T-helper 17 cell (primary cell): Measurements from ENCODE around the gene AHNAK2. TPM values are rescaled to one million over a fixed set of nuclear protein-coding genes. Genes with fewer than 3 reads are reported as not detected.
"Not testable (repeated sequence)": the region's sequence is repeated elsewhere in the genome, so short reads cannot be mapped to it uniquely, and the experiment has no call there.

Source experiments
- ATAC-seq: fragments of 150-1000 bp; cut with Tn5 transposase; 2 replicates; pipeline ENCODE4 v1.10.0; 2021; ENCODE audit warnings: mild to moderate bottlenecking, moderate library complexity
- DNase-seq, 3 donors: peaks; one replicate each; pipeline versions ENCODE4 v3.0.0 to v3.0.0-alpha.2; 2020 to 2021
- H3K9me3 ChIP-seq: one replicate; pipeline ENCODE4 v1.7.0; 2013; ENCODE audit warnings: low read length, mild to moderate bottlenecking; ENCODE audit not compliant: control insufficient read depth, poor library complexity, severe bottlenecking
- H3K27ac Mint-ChIP-seq: one replicate; pipeline ENCODE4 v1.8.0; 2022; ENCODE audit warnings: mild to moderate bottlenecking, moderate library complexity, mixed read lengths
- H3K27me3 Mint-ChIP-seq: one replicate; pipeline ENCODE4 v1.8.0; 2022; ENCODE audit warnings: mixed read lengths
- H3K36me3 Mint-ChIP-seq: one replicate; pipeline ENCODE4 v1.8.0; 2022; ENCODE audit warnings: low read depth, mixed read lengths
- H3K4me1 Mint-ChIP-seq: one replicate; pipeline ENCODE4 v1.8.0; 2022; ENCODE audit warnings: mild to moderate bottlenecking, mixed read lengths
- H3K4me3 Mint-ChIP-seq: one replicate; pipeline ENCODE4 v1.8.0; 2022; ENCODE audit warnings: mild to moderate bottlenecking, moderate library complexity, mixed read lengths
- total RNA-seq, 4 donors: library from RNA in 2 of 4; stranded (reverse) in 2 of 4; gene quantifications; one replicate each; pipeline ENCODE4 v1.2.3 and lab custom pipeline; 2022 to 2026

AHNAK2 gene
- total RNA-seq, 2 donors from 2014 or later: not detected

DNA sequence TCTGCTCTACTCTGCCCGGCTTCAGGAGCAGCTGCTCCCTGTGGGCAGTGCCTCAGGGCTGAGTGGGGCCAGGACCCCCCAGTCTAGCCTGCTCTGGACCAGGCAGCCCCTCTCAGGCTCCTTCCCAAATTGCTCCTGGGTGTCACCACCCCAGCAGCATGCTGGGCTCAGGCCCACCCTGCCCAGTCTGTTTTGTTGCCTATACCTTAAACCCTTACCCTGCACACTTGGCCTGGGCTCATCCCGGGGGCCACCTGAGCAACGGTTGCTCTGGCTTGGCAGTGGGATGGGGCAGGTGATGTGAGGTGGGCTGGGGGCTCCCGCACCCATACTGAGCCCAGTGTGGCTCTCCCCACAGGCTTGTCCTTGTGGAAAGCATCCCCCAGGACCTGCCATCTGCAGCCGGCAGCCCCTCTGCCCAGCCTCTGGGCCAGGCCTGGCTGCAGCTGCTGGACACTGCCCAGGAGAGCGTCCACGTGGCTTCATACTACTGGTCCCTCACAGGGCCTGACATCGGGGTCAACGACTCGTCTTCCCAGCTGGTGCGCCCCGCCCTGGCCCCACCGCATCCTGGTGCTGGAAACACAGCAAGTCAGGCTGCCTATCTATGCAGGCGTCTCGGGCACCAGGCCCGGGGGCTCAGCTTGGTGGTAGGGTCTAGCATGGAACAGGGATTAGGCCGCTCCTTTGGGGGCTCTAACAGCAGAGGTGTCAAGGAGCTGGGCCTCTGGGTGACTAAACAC, 49.6 kb downstream of the AHNAK2 start:
- H3K36me3 Mint-ChIP-seq: no peaks in the 10 kb centered on the region

DNA sequence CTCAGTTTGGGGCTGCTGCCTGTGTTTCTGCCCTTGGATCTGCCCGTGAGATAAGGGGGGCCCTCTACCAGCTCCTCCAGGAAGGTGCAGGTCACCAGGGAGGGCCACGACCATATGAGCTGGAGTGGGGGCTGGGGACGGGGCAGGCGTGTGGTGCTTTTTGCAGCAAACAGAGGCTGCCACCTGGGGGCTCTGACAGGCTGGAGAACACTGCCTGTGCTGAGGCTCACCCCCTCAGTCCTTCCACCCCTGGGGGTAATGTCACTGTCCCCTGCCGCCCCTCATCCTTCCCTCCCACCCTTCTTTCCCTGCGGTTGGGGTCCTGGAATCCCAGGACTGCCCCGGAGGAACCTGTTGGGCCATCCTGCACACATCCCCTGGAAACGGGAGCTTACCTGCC, 50.3 kb downstream of the AHNAK2 start:
- H3K4me3 Mint-ChIP-seq: no peak overlapping the region
- no peaks in the 10 kb centered on the region for H3K36me3 Mint-ChIP-seq
- H3K9me3 ChIP-seq: no peaks in the 10 kb centered on the region
- H3K4me1 Mint-ChIP-seq: no peaks in the 10 kb centered on the region
- ATAC-seq: no peak
- no peak for DNase-seq
- peaks cover 13% of the 10 kb centered on the region for H3K27me3 Mint-ChIP-seq
- no peak overlapping the region for H3K27ac Mint-ChIP-seq

More for the DNA sequence above, 49.6 kb downstream of the AHNAK2 start:
- ATAC-seq (no peak), DNase-seq (no peak)
- no peaks in the 10 kb centered on the region for H3K9me3 ChIP-seq
- no peak overlapping the region for H3K4me3 Mint-ChIP-seq
- no peak overlapping the region for H3K27ac Mint-ChIP-seq
- H3K4me1 Mint-ChIP-seq: peaks cover 2% of the 10 kb centered on the region
- peaks cover 13% of the 10 kb centered on the region for H3K27me3 Mint-ChIP-seq

DNA sequence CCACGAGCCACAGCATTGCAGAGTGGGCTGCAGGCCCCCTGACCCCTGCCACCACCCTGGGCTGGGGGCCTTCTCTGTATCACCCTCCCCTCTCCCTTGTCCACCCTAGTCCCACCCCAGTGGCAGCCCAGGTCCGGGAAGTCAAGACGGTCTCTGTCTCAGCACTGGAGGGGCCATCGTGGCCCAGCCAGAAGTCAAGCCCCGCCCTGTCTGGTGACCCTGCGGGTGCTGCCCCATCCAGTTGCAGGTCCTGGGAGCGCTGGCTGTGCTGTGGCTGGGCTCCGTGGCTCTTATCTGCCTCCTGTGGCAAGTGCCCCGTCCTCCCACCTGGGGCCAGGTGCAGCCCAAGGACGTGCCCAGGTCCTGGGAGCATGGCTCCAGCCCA, 50.8 kb downstream of the AHNAK2 start:
- Mint-ChIP-seq H3K27me3 (peaks cover 13% of the 10 kb centered on the region), H3K4me3 (no peak overlapping the region)
- ATAC-seq: no peak

DNA sequence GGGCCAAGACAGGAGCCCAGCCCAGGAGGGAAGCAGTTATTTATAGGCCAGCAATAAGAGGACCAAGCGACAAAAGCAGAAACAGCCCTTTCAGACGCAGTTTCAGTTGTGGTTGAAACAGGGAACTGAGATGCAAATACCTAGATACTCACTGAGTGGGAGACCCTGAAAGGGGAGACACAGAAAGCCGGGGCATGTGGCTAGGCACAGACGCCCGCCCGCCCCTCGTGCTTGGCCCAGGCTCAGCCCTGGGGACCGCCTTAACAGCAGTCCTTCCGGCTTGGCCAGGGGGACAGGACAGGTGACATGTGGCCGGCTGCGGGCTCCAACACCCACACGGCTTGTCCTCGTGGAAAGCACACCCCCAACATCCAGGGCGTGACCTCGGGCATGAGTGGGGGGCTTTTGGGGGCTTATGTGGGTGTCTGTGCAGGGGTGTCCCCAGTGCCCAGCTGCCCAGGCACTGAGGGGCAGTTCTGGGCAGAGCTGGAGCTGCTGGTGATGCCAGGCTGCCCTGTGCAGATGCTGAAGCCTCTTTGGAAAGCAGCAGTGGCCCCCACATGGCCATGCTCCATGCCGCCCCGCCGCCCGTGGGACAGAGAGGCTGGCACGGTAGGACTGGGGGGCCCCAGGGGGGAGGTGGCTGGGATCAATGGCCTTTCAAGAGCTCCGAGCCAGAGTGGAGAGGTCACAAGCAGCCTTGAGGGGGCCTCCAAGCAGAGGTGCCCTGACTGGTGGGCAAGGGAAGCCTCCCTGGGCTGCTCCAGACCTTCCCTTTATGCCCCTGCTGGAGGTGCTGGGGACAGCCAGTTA, 51.3 kb downstream of the AHNAK2 start:
- Mint-ChIP-seq H3K27me3 (peaks cover 13% of the 10 kb centered on the region), H3K27ac (no peak overlapping the region), H3K4me3 (no peak overlapping the region), H3K36me3 (no peaks in the 10 kb centered on the region), H3K4me1 (no peaks in the 10 kb centered on the region)
- ATAC-seq: peak; percentile 38
- no peak for DNase-seq
- H3K9me3 ChIP-seq: no peaks in the 10 kb centered on the region

More for the DNA sequence above, 50.8 kb downstream of the AHNAK2 start:
- H3K27ac Mint-ChIP-seq: no peak overlapping the region
- H3K36me3 Mint-ChIP-seq: no peaks in the 10 kb centered on the region
- no peak for DNase-seq
- H3K4me1 Mint-ChIP-seq: no peaks in the 10 kb centered on the region
- no peaks in the 10 kb centered on the region for H3K9me3 ChIP-seq

DNA sequence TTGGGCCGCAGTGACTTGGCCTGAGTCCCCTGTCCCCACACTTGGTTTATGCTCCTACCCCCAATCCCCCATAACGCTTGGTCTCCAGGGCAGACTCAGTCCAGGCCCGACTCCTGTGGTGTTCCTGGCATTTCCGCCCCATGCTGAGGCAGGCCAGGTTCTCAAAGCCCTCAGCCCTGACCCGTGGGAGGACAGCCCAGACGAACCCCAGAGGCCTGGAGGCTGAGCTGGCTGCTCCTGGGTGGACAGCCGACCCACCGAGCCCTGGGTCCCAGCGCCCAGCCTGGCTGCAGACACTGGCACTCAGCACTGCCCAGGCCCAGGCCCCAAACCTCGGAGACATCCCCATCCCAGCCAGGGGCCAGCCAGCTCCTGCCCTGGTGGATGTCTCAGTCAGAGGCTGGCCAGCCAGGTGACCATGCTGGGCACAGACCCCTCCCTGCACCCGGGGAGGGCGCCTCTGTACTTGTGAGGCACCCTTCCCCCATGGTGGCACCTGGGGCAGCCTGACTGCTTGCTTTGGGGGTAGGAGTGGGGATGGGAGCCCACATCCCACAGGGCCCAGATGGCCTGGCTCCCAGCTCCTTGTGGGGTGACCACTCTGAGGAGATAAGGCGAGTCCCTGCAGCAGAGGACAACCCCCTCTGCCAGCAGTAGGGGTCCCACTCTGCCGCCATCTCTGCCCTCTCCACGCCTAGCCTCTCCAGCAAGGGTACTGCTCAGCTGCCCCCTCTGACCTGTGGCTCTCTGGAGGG, 52.1 kb downstream of the AHNAK2 start:
- H3K27me3 Mint-ChIP-seq: peaks cover 13% of the 10 kb centered on the region
- H3K27ac Mint-ChIP-seq: no peak overlapping the region
- no peak for ATAC-seq
- H3K4me1 Mint-ChIP-seq: no peaks in the 10 kb centered on the region
- no peak for DNase-seq
- no peak overlapping the region for H3K4me3 Mint-ChIP-seq
- no peaks in the 10 kb centered on the region for H3K9me3 ChIP-seq
- H3K36me3 Mint-ChIP-seq: no peaks in the 10 kb centered on the region

DNA sequence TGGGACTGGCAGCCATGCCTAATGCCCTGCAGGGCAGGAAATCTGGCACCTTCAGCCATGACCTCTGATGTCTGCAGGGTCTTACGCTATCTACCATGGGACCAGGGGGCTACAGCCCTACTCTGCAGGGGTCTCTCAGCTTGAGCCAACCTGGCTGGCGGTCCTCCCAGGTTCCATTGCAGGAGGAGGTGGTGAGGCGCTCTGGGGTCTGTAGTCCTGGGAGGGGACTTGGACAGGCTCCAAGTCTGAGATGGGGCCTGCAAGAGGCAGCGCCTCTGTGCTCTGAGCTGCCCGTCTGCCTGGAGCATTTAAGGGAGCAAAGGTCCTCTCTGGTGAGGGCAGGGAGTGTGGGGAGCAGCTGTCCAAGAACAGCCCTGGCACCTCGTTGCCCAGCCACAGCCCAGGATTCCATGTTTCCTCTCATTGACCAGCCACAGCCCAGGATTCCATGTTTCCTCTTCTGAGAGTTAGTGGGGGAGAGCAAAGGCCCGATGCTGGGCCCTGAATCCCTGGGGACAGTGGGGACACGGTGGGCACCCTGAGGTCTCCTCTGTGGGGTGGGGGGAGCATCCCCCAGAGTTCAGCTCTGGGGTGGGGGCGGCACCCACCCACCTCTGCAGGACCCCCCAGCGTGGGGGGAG, 52.8 kb downstream of the AHNAK2 start:
- no peaks in the 10 kb centered on the region for H3K4me1 Mint-ChIP-seq
- H3K27me3 Mint-ChIP-seq: peaks cover 13% of the 10 kb centered on the region
- H3K27ac Mint-ChIP-seq: no peak overlapping the region
- H3K4me3 Mint-ChIP-seq: no peak overlapping the region
- DNase-seq (no peak), ATAC-seq (no peak)
- no peaks in the 10 kb centered on the region for H3K9me3 ChIP-seq
- H3K36me3 Mint-ChIP-seq: no peaks in the 10 kb centered on the region

DNA sequence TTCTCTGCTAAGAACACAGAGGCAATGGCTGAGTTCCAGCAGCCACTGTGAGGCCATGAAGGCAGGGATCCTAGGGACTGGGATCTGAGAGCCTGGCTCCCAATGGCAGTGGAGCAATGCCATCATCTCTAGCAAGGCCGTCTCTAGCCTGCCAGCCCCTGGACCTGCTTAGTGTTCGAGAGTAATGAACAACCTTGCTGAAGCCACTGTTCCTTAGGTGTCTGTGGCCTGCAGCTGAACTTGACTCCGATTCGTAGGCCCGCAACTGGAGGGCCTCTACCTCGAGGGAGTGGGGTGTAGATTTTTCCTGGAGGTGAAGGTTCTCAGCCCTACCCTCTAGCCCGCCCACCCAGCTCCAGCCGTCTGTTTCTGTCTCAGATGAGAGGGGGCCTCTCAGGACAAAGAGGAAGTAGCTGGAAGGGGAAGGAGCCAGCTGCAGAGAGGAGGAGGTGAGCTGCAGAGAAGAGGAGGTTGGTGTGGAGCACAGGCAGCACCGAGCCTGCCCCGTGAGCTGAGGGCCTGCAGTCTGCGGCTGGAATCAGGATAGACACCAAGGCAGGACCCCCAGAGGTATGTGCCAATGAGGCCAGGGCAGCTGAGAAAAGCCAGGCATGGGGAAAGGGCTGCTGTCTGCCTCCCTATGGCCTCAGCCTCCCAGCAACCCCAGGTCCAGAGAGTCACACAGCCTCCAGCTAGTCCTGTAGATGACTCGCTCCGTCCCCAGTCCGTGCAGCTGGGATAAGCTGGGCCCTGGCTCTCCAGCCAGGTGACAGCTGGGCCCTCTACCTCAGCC, 53.6 kb downstream of the AHNAK2 start, which contains the start of gene PLD4:
TSS of gene PLD4 (plus strand) at position 459 of the 793 bp plus-strand sequence. CDS start 2,262 bp downstream, outside the sequence.
- peak within 1 kb of the TSS; percentile 28 for H3K4me3 Mint-ChIP-seq
- no peak for DNase-seq

DNA sequence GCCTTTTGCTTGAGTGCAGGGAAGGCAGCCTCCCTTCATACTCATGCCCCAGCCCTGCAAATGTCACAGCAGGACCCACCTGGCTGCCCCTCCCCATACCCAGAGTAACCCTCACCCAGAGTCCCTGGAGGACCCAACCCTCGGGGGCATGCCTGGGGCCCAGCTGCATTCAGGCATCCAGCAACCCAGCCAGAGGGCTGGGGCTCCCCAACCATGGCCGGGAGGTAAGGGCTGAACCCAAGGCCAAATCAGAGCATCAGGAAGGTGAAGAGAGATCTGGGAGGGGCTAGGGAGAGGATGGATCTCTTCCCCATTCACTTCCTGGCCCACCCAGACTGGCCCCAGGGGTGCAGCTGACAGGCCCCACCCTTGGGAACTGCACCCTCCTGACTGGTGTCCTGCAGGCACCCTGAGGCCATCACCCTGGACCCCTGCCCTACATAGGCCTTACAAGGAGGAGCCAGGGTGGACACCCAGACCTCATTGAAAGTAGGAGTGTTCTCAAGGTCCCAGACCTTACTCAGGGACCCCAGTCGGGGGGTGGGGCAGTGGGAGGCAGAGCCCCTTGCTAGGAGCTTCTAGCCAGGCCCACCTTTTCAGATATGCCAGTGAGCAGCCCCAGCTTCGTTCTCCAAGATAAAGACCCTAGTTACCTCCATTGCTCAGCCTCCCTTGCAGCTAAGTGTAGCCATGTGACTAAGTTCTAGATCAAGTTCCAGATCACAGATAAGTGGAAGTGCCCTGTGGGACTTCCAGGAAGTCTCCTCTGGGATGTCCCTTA, 54.3 kb downstream of the AHNAK2 start:
- no peaks in the 10 kb centered on the region for H3K9me3 ChIP-seq
- Mint-ChIP-seq H3K27ac (no peak overlapping the region), H3K4me3 (no peak overlapping the region), H3K36me3 (no peaks in the 10 kb centered on the region), H3K27me3 (peaks cover 15% of the 10 kb centered on the region), H3K4me1 (peaks cover 3% of the 10 kb centered on the region)
- ATAC-seq: no peak
- DNase-seq: no peak

More for the DNA sequence above, 53.6 kb downstream of the AHNAK2 start, which contains the start of gene PLD4:
- no peak for ATAC-seq
- Mint-ChIP-seq H3K36me3 (no peaks in the 10 kb centered on the region), H3K4me1 (no peaks in the 10 kb centered on the region), H3K27ac (no peak within 1 kb of the TSS), H3K27me3 (peaks cover 15% of the 10 kb centered on the region)
- H3K9me3 ChIP-seq: no peaks in the 10 kb centered on the region

DNA sequence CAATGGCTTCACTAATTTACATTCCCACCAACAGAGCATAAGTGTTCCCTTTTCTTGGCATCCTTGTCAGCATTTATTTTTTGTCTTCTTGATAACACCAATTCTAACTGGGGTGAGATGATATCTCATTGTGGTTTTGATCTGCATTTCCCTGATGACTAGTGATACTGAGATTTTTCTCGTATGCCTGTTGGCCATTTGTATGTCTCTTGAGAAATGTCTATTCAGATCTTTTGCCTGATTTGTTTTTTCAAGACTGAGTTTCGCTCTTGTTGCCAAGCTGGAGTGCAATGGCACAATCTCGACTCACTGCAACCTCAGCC, 58.2 kb downstream of the AHNAK2 start:
- Mint-ChIP-seq H3K4me3 (no peak overlapping the region), H3K4me1 (peaks cover 3% of the 10 kb centered on the region), H3K27ac (no peak overlapping the region), H3K27me3 (peaks cover 16% of the 10 kb centered on the region), H3K36me3 (no peaks in the 10 kb centered on the region)
- no peak for ATAC-seq
- no peaks in the 10 kb centered on the region for H3K9me3 ChIP-seq
- DNase-seq: no peak

DNA sequence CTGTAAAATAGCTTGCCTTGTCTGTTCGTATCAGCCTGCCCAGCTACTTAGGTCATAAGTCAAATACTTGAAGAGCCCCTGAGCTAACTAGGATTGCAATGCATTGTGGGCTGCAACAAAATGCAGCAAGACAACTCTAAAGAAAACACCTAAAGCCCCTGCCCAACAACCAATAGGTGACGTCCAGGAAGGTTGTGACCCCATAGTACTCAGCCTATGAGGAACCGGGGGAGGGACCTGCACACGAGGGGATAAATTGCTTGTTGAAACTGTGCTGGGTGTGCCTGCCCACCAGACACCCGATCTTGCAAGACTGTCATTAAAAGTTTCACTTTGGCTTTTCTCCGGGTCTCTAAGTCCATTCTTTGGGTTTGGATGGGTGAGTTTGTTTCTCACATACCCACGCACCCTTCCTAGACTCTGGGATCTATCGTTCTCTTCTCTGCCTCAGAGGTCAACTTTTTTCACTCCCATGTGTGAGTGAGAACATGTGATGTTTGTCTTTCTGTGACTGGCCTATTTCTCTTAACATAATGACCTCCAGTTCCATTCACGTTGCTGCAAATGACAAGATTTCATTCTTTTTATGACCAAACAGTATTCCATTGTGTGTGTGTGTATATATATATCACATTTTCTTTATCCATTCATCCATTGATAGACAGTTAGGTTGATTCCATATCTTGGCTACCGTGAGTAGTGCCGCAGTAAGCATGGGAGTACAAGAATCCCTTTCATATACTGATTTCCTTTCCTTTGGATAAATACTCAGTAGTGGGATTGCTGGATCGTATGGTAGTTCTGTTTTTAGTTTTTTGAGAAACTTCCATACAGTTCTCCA, 58.8 kb downstream of the AHNAK2 start:
- H3K27ac Mint-ChIP-seq, H3K36me3 Mint-ChIP-seq, H3K4me3 Mint-ChIP-seq, DNase-seq, H3K9me3 ChIP-seq, H3K4me1 Mint-ChIP-seq, ATAC-seq: not testable (repeated sequence)
- peaks cover 16% of the 10 kb centered on the region for H3K27me3 Mint-ChIP-seq

DNA sequence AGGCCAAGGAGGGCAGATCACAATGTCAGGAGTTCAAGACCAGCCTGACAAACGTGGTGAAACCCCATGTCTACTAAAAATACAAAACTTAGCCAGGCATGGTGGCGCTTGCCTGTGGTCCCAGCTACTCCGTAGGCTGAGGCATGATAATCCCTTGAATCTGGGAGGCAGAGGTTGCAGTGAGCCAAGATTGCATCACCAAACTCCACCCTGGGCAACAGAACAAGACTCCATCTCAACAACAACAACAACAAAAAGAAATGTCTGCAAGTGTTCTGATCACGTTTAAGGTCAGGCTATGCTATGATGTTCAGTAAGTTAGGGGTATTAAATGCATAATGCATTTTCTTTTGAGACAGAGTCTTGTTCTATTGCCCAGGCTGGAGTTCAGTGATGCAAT, 60.2 kb downstream of the AHNAK2 start:
- Mint-ChIP-seq H3K36me3 (no peaks in the 10 kb centered on the region), H3K27ac (no peak overlapping the region), H3K4me3 (no peak overlapping the region), H3K4me1 (peaks cover 3% of the 10 kb centered on the region), H3K27me3 (peaks cover 16% of the 10 kb centered on the region)
- ATAC-seq (no peak), DNase-seq (no peak)
- H3K9me3 ChIP-seq: no peaks in the 10 kb centered on the region
